ENCODE measurements around the gene SMNDC1.
"Not testable (repeated sequence)": the region's sequence is repeated elsewhere in the genome, so short reads cannot be mapped to it uniquely, and the experiment has no call there.

The SMNDC1 gene

DNA sequence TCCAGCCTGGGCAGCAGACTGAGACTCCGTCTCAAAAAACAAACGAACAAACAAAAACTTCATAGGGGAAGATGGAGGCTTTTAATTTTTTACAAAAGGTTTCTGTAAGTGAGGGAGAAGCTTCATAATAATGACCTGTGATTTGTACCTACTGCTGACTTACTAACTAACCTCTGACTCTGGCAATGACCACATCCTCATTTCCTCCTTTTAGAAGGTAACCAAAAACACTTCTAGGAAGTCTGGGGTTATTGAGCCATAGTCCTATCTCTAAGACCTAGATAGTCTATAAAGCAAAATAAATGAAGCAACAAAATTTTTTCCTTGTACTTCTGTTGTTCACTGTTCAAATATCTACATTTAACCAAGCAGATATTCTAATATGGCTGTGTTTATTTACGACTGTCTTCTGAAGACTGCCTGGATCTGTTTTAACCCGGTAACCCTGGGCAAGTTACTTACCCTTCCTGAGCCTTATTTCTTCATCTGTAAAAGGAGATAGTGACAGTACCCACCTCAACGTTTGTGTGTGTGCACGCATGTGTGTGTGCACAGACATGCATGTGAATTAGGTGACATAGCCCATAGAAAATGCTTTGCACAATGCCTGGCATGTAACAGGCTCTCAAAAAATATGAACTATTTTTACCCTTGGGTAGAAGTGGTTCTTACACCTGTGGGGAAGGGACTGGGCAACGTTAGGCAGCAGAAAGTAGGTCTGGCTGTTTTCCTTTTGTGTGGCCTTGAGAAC, 30.8 kb upstream of the SMNDC1 start:
- peaks cover 28% of the 10 kb centered on the region for H3K4me1 Mint-ChIP-seq
- TF ChIP-seq, protein P1, sequence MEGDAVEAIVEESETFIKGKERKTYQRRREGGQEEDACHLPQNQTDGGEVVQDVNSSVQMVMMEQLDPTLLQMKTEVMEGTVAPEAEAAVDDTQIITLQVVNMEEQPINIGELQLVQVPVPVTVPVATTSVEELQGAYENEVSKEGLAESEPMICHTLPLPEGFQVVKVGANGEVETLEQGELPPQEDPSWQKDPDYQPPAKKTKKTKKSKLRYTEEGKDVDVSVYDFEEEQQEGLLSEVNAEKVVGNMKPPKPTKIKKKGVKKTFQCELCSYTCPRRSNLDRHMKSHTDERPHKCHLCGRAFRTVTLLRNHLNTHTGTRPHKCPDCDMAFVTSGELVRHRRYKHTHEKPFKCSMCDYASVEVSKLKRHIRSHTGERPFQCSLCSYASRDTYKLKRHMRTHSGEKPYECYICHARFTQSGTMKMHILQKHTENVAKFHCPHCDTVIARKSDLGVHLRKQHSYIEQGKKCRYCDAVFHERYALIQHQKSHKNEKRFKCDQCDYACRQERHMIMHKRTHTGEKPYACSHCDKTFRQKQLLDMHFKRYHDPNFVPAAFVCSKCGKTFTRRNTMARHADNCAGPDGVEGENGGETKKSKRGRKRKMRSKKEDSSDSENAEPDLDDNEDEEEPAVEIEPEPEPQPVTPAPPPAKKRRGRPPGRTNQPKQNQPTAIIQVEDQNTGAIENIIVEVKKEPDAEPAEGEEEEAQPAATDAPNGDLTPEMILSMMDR (IDR thresholded peaks at IDR 0.05), result no peak
- DNase-seq, result no peak
- H3K9me3 Mint-ChIP-seq, result peaks cover 20% of the 10 kb centered on the region
- peaks cover 6% of the 10 kb centered on the region for H3K36me3 Mint-ChIP-seq (ENCODE audit: low read depth)
- H3K4me3 Mint-ChIP-seq, result no peak overlapping the region
- peaks cover 6% of the 10 kb centered on the region for H3K27me3 Mint-ChIP-seq (ENCODE audit: low read depth, poor library complexity)
- no peak overlapping the region for H3K27ac Mint-ChIP-seq

DNA sequence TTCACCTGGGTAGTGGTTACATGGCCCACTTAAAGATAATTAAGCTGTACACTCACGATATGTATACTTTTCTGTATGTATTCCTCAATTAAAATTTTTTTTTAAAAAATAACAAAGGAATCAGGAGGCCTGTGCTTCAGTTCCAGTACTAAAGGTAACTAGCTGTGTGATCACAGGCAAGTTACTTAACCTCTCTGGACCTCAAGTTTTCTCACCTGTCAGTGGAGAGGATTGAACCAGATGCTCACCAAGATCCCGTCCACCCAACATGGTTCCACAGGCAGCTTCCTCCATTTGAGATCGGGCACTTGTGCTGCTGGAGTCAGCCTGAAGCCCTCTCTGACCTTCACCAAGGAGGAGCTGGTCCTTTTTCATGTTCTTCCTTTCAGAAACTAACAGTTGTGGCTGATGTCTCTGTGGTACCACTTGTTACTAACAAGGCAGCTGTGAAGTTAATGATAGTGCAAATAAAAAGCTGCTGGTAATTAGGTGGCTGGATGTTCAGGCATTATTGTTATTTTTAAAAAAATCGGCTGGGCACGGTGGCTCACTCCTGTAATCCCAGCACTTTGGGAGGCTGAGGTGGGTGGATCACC, 29.4 kb upstream of the SMNDC1 start:
- Mint-ChIP-seq H3K4me1 (peaks cover 28% of the 10 kb centered on the region), H3K4me3 (no peak overlapping the region), H3K27ac (no peak overlapping the region), H3K9me3 (peaks cover 34% of the 10 kb centered on the region), H3K27me3 (ENCODE audit: low read depth, poor library complexity) (peaks cover 10% of the 10 kb centered on the region), H3K36me3 (ENCODE audit: low read depth) (peaks cover 16% of the 10 kb centered on the region)
- no peak for DNase-seq
- TF ChIP-seq, protein P1 (IDR thresholded peaks at IDR 0.05), result no peak

DNA sequence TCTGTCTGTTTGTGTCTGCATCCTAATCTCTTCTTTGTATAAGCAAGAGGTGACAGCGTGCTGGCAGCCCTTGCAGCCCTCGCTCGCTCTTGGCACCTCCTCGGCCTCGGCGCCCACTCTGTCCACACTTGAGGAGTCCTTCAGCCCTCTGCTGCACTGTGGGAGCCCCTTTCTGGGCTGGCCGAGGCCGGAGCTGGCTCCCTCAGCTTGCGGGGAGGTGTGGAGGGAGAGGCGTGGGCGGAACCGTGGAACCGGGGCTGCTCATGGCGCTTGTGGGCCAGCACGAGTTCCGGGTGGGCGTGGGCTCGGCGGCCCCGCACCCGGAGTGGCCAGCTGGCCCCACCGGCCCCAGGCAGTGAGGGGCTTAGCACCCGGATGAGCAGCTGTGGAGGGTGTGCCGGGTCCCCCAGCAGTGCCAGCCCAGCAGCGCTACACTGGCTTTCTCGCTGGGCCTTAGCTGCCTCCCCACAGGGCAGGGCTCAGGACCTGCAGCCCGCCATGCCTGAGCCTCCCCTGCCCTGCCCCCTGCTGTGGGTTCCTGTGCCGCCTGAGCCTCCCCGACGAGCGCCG, 26.6 kb upstream of the SMNDC1 start:
- not testable (repeated sequence) for DNase-seq; H3K4me3 Mint-ChIP-seq; H3K27me3 Mint-ChIP-seq (ENCODE audit: low read depth, poor library complexity); H3K27ac Mint-ChIP-seq
- Mint-ChIP-seq H3K9me3 (peaks cover 47% of the 10 kb centered on the region), H3K4me1 (peaks cover 14% of the 10 kb centered on the region), H3K36me3 (ENCODE audit: low read depth) (peaks cover 16% of the 10 kb centered on the region)

- DNase-seq, result no peak
Measured at GRCh38 chr10:110330675-110331074, 26.0 kb upstream of the SMNDC1 start.

GRCh38 chr10:110327262-110327914, 22.7 kb upstream of the SMNDC1 start:
- TF ChIP-seq, protein P1 (IDR thresholded peaks at IDR 0.05), result no peak
- DNase-seq, result no peak
- H3K36me3 Mint-ChIP-seq (ENCODE audit: low read depth), result peaks cover 21% of the 10 kb centered on the region
- H3K4me1 Mint-ChIP-seq, result no peaks in the 10 kb centered on the region
- H3K4me3 Mint-ChIP-seq, result no peak overlapping the region
- H3K27me3 Mint-ChIP-seq (ENCODE audit: low read depth, poor library complexity), result peaks cover 12% of the 10 kb centered on the region
- peaks cover 65% of the 10 kb centered on the region for H3K9me3 Mint-ChIP-seq
- H3K27ac Mint-ChIP-seq, result no peak overlapping the region

More at GRCh38 chr10:110330675-110331074, 26.0 kb upstream of the SMNDC1 start:
- H3K27me3 Mint-ChIP-seq (ENCODE audit: low read depth, poor library complexity), result peaks cover 5% of the 10 kb centered on the region
- no peak overlapping the region for H3K4me3 Mint-ChIP-seq
- peaks cover 53% of the 10 kb centered on the region for H3K9me3 Mint-ChIP-seq
- H3K27ac Mint-ChIP-seq, result no peak overlapping the region
- TF ChIP-seq, protein P1 (IDR thresholded peaks at IDR 0.05), result no peak
- peaks cover 16% of the 10 kb centered on the region for H3K36me3 Mint-ChIP-seq (ENCODE audit: low read depth)
- peaks cover 8% of the 10 kb centered on the region for H3K4me1 Mint-ChIP-seq

GRCh38 chr10:110326351-110327032, 21.8 kb upstream of the SMNDC1 start:
- H3K4me1 Mint-ChIP-seq, result no peaks in the 10 kb centered on the region
- peaks cover 68% of the 10 kb centered on the region for H3K9me3 Mint-ChIP-seq
- TF ChIP-seq, protein P1 (IDR thresholded peaks at IDR 0.05), result no peak
- H3K4me3 Mint-ChIP-seq, result no peak overlapping the region
- DNase-seq, result no peak
- peaks cover 12% of the 10 kb centered on the region for H3K27me3 Mint-ChIP-seq (ENCODE audit: low read depth, poor library complexity)
- H3K27ac Mint-ChIP-seq, result no peak overlapping the region
- H3K36me3 Mint-ChIP-seq (ENCODE audit: low read depth), result peaks cover 25% of the 10 kb centered on the region
